PC-3 (cell line): ENCODE data around the gene POLR3C. TPM values are rescaled to one million over a fixed set of nuclear protein-coding genes. Genes with fewer than 3 reads are reported as not detected.

Experiments used
- ATAC-seq: fragments of 200-7000 bp; cut with Tn5 transposase; 2 replicates; pipeline ENCODE4 v1.9.1; 2020; ENCODE audit warnings: mild to moderate bottlenecking, moderate library complexity
- BruUV-seq: library from RNA; stranded (reverse); fragments of 400-500 nt; replicated peaks from 2 replicates; lab custom pipeline; 2021; lab: Mats Ljungman, UMichigan
- CTCF ChIA-PET: fragments of 300-600 bp; sonication (Branson Sonifier 250); formaldehyde crosslinking; loops from one replicate; lab custom pipeline; 2022; ENCODE audit warnings: antibody characterized with exemption; lab: Charles Lee
- POLR2A ChIA-PET: fragments of 300-600 bp; sonication (Branson Sonifier 250); formaldehyde crosslinking; loops from one replicate; lab custom pipeline; 2022; ENCODE audit warnings: antibody characterized with exemption; ENCODE audit not compliant: unreplicated experiment; lab: Charles Lee
- DNase-seq: peaks from one replicate; pipeline ENCODE4 v3.0.0-alpha.2; 2015
- H2AFZ ChIP-seq: fragments of 300-600 bp; sonication (generic); 2 replicates; pipeline ENCODE4 v1.6.0; 2016; ENCODE audit warnings: antibody characterized with exemption, low read length
- H3F3A ChIP-seq: fragments of 300-600 bp; sonication (generic); one replicate; pipeline ENCODE4 v1.6.0; 2017; ENCODE audit warnings: antibody characterized with exemption, low read length, control low read depth, mild to moderate bottlenecking; ENCODE audit not compliant: unreplicated experiment
- H3K27ac ChIP-seq: fragments of 300-600 bp; sonication (generic); 2 replicates; pipeline ENCODE4 v1.5.1; 2016; ENCODE audit warnings: mild to moderate bottlenecking, low read length
- H3K27me3 ChIP-seq: fragments of 300-600 bp; sonication (generic); 2 replicates; pipeline ENCODE4 v1.6.1; 2016; ENCODE audit warnings: low read length, mixed read lengths
- H3K36me3 ChIP-seq: fragments of 300-600 bp; sonication (generic); 2 replicates; pipeline ENCODE4 v1.6.1; 2016; ENCODE audit warnings: low read depth, mixed run types, low read length, mixed read lengths
- H3K4me1 ChIP-seq: fragments of 300-600 bp; sonication (generic); 2 replicates; pipeline ENCODE4 v1.5.1; 2016; ENCODE audit warnings: low read length; ENCODE audit not compliant: insufficient read depth
- H3K4me2 ChIP-seq: fragments of 300-600 bp; sonication (generic); 2 replicates; pipeline ENCODE4 v1.6.0; 2016; ENCODE audit warnings: low read length
- H3K4me3 ChIP-seq: fragments of 300-600 bp; sonication (generic); 2 replicates; pipeline ENCODE4 v1.5.1; 2016; ENCODE audit warnings: mild to moderate bottlenecking, low read length, mixed read lengths
- H3K79me2 ChIP-seq: fragments of 300-600 bp; sonication (generic); 2 replicates; pipeline ENCODE4 v1.6.1; 2017; ENCODE audit warnings: low read length, mixed read lengths
- H3K9ac ChIP-seq: fragments of 300-600 bp; sonication (generic); 2 replicates; pipeline ENCODE4 v1.6.0; 2016; ENCODE audit warnings: mild to moderate bottlenecking, low read length
- H3K9me2 ChIP-seq: fragments of 300-600 bp; sonication (generic); replicated peaks from 2 replicates; pipeline ENCODE4 v1.6.1; 2016; ENCODE audit warnings: mixed run types, low read length, mixed read lengths
- H3K9me3 ChIP-seq: fragments of 300-600 bp; sonication (generic); 2 replicates; pipeline ENCODE4 v1.6.1; 2016; ENCODE audit warnings: low read length, mixed read lengths
- H4K20me1 ChIP-seq: fragments of 300-600 bp; sonication (generic); 2 replicates; pipeline ENCODE4 v1.6.1; 2016; ENCODE audit warnings: low read length, mixed read lengths
- EZH2 ChIP-seq: fragments of 300-600 bp; sonication (generic); IDR thresholded peaks from one replicate; pipeline ENCODE4 v1.6.1; 2017; ENCODE audit warnings: antibody characterized with exemption, mild to moderate bottlenecking, low read length; ENCODE audit not compliant: unreplicated experiment
- EZH2phosphoT487 ChIP-seq: fragments of 300-600 bp; sonication (generic); IDR thresholded peaks from 2 replicates; pipeline ENCODE4 v1.6.1; 2018; ENCODE audit warnings: mild to moderate bottlenecking, antibody characterized with exemption, low read length, borderline replicate concordance
- intact Hi-C: fragments of 100-400 bp; cut with micrococcal nuclease; formaldehyde crosslinking; loops from 2 replicates; pipeline ENCODE4 v1.9.0; 2023
- total RNA-seq: library from RNA; depleted of rRNA; stranded (reverse); fragments of >200 nt; gene quantifications from 2 replicates; pipeline ENCODE4 v1.2.3, GENCODE V29; 2014
- TF ChIP-seq, protein P1 (sequence below): fragments of 300-600 bp; sonication (generic); conservative IDR thresholded peaks from 2 replicates; pipeline ENCODE4 v1.5.1; 2017; ENCODE audit warnings: antibody characterized with exemption, low read depth, mild to moderate bottlenecking, low read length

The POLR3C gene
- total RNA-seq, 1 experiment from 2014 or later: 41.5 TPM

DNA sequence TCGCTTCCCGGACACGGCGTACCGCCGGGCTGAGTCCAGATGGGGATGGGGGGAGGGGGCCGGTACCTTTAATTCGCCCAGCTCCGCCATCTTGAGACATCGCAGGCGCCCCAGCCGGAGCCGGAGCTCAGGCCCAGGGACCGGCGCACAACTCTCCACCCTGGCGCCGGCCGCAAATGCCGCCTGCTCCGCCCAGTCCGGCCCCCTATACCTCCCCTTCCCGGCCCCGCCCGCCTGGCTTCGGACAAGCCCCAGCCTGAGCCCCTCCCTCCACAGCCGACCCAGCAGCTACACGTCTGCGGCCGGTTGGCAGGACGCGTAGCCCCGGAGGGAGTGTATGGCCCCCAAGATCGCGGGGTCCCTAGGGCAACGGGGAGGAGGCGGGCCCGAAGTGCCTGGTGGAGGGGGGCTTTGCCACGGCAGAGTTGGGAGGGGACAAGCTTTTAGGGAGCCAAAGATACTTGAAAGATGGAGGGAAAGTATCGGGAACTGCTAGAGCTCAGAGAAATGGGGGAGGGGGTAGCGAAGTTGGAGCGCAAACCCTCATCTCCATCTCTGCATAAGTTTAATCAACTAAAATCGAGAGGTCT, 35.0 kb downstream of the POLR3C start, which contains the start of gene PIAS3:
PIAS3 (minus strand) TSS at position 181 of the 590 bp plus-strand sequence; CDS start at position 90, 91 bp downstream.
- H3K27me3 ChIP-seq: no peaks in the 10 kb centered on the region
- ChIA-PET POLR2A (interaction anchor here (0.6 to 1.8 kb wide), 14 partner anchors 12 to 578 kb away, joined by 3 to 9 read pairs (median 4); partner anchors contain the start of genes ANKRD34A, LIX1L, POLR3GL and RBM8A), CTCF (interaction anchor here (0.5 to 1.9 kb wide), 8 partner anchors 9 to 173 kb away, joined by 3 to 35 read pairs (median 5); partner anchors contain the start of genes ANKRD34A, NUDT17 and POLR3GL)
- BruUV-seq: TSS peak; percentile 81
- DNase-seq: peak; percentile 95
- no peaks in the 10 kb centered on the region for H3F3A ChIP-seq
- peak within 1 kb of the TSS; percentile 79 for H3K4me3 ChIP-seq
- intact Hi-C loops: loop anchor here (1.0 to 2.0 kb wide), 5 partner anchors 33 to 105 kb away; partner anchors contain the start of genes ANKRD34A, PEX11B, POLR3GL and RBM8A
- peak within 1 kb of the TSS; percentile 10 for H3K27ac ChIP-seq
- peak within 1 kb of the TSS; percentile 37 for H3K9ac ChIP-seq
- H3K9me3 ChIP-seq: no peaks in the 10 kb centered on the region
- peaks cover 11% of the 10 kb centered on the region for H3K4me1 ChIP-seq
- peak within 1 kb of the TSS; percentile 93 for H2AFZ ChIP-seq
- H4K20me1 ChIP-seq: no peaks in the 10 kb centered on the region
- H3K36me3 ChIP-seq: peaks cover 22% of the 10 kb centered on the region; the same call in 1 of the 2 replicates
- peak; percentile 88 for ATAC-seq
- no peaks in the 10 kb centered on the region for H3K9me2 ChIP-seq
- H3K4me2 ChIP-seq: peak within 1 kb of the TSS; percentile 84
- H3K79me2 ChIP-seq: peaks cover 15% of the 10 kb centered on the region
- TF ChIP-seq, protein P1, sequence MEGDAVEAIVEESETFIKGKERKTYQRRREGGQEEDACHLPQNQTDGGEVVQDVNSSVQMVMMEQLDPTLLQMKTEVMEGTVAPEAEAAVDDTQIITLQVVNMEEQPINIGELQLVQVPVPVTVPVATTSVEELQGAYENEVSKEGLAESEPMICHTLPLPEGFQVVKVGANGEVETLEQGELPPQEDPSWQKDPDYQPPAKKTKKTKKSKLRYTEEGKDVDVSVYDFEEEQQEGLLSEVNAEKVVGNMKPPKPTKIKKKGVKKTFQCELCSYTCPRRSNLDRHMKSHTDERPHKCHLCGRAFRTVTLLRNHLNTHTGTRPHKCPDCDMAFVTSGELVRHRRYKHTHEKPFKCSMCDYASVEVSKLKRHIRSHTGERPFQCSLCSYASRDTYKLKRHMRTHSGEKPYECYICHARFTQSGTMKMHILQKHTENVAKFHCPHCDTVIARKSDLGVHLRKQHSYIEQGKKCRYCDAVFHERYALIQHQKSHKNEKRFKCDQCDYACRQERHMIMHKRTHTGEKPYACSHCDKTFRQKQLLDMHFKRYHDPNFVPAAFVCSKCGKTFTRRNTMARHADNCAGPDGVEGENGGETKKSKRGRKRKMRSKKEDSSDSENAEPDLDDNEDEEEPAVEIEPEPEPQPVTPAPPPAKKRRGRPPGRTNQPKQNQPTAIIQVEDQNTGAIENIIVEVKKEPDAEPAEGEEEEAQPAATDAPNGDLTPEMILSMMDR: no peak
- TF ChIP-seq EZH2phosphoT487: no peak
- TF ChIP-seq EZH2: no peak

DNA sequence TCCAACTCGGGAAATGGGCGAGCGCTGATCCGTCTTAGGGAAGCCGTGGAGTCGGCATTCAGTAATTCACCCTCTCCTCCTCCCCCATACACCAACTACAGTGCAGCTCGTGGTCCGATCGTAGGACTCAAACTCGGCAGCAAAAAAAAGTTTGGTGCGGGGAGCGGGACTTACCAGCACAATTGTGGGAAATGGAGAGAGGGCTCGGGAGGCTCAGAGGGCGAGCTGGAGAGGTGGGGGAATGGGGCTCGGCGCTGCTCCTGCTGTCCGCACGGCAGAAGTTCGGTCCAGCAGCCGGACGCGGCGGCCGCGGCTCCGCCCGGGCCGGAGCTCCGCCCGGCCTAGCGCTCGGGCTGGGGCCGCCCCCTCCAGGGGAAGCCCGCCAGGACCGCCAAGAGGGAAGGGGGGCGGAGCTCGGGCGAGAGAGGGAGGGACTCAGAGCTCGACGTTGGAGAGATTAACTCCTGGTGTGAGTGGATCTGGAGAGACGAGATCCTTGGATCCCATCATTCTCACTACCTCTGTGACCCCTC, 35.6 kb downstream of the POLR3C start:
- Histone ChIP-seq H3K9ac (peak overlapping the region; percentile 37), H3K27ac (peak overlapping the region; percentile 10), H3K9me2 (no peaks in the 10 kb centered on the region), H3K36me3 (peaks cover 16% of the 10 kb centered on the region; the same call in 1 of the 2 replicates), H3F3A (no peaks in the 10 kb centered on the region), H2AFZ (peak overlapping the region; percentile 93), H3K27me3 (no peaks in the 10 kb centered on the region), H4K20me1 (no peaks in the 10 kb centered on the region), H3K4me2 (peak overlapping the region; percentile 84), H3K4me3 (peak overlapping the region; percentile 79), H3K9me3 (no peaks in the 10 kb centered on the region), H3K79me2 (peaks cover 15% of the 10 kb centered on the region), H3K4me1 (peaks cover 11% of the 10 kb centered on the region)
- TF ChIP-seq, protein P1: no peak
- peak; percentile 82 for ATAC-seq
- ChIA-PET CTCF (interaction anchor here (0.5 to 1.9 kb wide), 7 partner anchors 10 to 173 kb away, joined by 3 to 35 read pairs (median 6); partner anchors contain the start of genes ANKRD34A, NUDT17 and POLR3GL), POLR2A (interaction anchor here (0.6 to 1.8 kb wide), 10 partner anchors 15 to 165 kb away, joined by 3 to 8 read pairs (median 4); partner anchors contain the start of genes ANKRD34A, LIX1L, POLR3GL and RBM8A)
- intact Hi-C loops: loop anchor here (1.0 to 2.0 kb wide), 5 partner anchors 33 to 105 kb away; partner anchors contain the start of genes ANKRD34A, PEX11B, POLR3GL and RBM8A
- BruUV-seq: no TSS peak
- peak; percentile 94 for DNase-seq
